ENCODE results near the gene PXDC1. TPM values are rescaled to one million over a fixed set of nuclear protein-coding genes. Genes with fewer than 3 reads are reported as not detected.

Gene PXDC1
- total and polyA plus RNA-seq, 11 donors, result 13.7 to 89.9 (median 29.1) TPM

DNA sequence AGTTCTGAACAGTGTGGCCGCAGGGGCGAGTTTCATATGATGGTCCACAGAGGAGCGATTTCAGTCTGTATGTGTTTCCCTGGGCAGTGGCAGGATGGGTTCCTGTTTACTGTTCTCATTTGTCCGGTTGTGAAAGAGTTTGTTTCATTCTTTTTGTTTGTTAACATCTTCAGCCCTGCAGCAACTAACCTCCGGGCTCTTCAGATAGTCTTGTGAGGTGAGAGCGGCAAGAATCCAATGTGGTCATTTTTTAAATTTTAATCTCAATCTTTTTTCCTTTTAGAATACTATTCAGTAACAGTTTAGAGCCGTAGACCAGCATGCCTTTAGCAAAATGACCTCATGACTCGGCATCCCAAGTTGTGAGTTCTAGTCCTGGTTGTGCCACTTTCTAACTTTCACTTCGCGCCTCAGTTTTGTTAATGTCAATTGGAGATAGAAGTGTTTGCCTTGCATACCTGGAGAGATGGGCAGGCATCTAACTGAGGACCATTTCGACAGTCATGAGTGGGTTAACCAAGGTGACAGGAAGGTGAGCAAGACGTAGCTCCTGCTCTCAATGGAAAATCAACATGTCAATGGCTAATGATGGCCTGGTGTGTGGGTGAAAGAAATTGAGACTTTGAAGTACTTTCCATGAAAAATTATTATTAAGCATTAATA lies 38.5 kb upstream of the PXDC1 start:
- TF ChIP-seq POLR2A (IDR thresholded peaks at IDR 0.05), result no peak
- TF ChIP-seq, protein P1, sequence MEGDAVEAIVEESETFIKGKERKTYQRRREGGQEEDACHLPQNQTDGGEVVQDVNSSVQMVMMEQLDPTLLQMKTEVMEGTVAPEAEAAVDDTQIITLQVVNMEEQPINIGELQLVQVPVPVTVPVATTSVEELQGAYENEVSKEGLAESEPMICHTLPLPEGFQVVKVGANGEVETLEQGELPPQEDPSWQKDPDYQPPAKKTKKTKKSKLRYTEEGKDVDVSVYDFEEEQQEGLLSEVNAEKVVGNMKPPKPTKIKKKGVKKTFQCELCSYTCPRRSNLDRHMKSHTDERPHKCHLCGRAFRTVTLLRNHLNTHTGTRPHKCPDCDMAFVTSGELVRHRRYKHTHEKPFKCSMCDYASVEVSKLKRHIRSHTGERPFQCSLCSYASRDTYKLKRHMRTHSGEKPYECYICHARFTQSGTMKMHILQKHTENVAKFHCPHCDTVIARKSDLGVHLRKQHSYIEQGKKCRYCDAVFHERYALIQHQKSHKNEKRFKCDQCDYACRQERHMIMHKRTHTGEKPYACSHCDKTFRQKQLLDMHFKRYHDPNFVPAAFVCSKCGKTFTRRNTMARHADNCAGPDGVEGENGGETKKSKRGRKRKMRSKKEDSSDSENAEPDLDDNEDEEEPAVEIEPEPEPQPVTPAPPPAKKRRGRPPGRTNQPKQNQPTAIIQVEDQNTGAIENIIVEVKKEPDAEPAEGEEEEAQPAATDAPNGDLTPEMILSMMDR (IDR thresholded peaks at IDR 0.05), result no peak
- H3K27me3 ChIP-seq, result no peaks in the 10 kb centered on the region
- H3K4me1 ChIP-seq, result no peaks in the 10 kb centered on the region
- H3K36me3 ChIP-seq, result no peaks in the 10 kb centered on the region
- no peak for DNase-seq
- intact Hi-C loops (cut with DNase I), result no loop called here
- no peak overlapping the region for H3K27ac ChIP-seq
- no peaks in the 10 kb centered on the region for H3K9me3 ChIP-seq
- WGBS, 4 donors, result 91 to 94% (median 93%) methylated on average over 12 of the region's 12 CpGs
- H3K4me3 ChIP-seq, result no peak overlapping the region
- no peak for ATAC-seq

DNA sequence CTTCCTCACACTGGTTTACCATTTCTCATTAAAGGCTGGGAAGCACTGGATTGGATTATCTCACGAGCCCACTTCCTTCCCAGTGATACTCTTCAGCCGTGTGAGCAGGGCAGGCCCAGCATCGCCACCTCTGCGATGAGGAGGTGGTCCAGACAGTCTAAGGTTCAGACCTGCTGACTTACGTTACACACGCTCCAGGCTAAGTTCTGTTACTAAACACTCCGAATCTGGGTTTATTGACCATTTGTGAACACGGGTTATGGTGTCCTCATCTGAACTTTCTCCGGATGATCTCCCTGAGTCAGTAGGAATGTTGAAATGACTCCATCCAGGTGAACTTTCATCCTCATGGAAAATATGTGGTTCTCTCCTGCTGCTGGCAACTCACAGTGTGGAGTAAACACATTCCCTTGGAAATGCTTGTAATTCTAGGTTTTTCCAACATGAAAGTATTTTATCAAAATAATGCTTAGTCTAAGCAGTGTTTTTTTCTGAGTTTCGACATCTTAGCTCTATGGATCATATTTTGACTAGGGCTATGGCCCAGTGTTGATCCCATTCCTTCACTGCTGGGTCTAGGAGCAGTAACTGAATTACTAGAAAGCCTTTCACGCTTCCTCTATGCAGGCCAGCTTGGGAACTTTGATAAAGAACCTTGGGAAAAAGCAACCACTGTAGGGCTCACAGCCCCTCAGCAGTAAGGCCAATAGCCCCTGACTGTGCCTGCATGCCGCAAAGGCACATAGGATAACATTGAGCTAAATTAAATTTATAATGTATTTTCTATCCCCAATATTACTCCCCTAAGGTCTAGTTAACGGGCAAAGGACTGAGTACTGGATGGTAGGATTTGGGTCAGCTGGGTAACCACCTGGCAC lies 37.7 kb upstream of the PXDC1 start:
- ATAC-seq, result peak in 1 of 4 donors; percentile 13
- WGBS, 4 donors, result 93 to 96% (median 94%) methylated on average over 13 of the region's 13 CpGs
- intact Hi-C loops (cut with DNase I), result no loop called here

GRCh38 chr6:3788408-3789017 lies 37.0 kb upstream of the PXDC1 start:
- Histone ChIP-seq H3K27me3 (no peaks in the 10 kb centered on the region), H3K9me3 (no peaks in the 10 kb centered on the region), H3K27ac (no peak overlapping the region), H3K4me3 (no peak overlapping the region), H3K4me1 (no peaks in the 10 kb centered on the region), H3K36me3 (no peaks in the 10 kb centered on the region)
- DNase-seq, result no peak
- TF ChIP-seq, protein P1 (IDR thresholded peaks at IDR 0.05), result no peak
- ATAC-seq, result peak in 3 of 4 donors; percentile 48 to 75 (median 51)
- WGBS, 4 donors, result 85 to 91% (median 89%) methylated on average over 10 to 12 of the region's 12 CpGs
- intact Hi-C loops (cut with DNase I), result no loop called here

More for the DNA sequence above, 37.7 kb upstream of the PXDC1 start:
- Histone ChIP-seq H3K36me3 (no peaks in the 10 kb centered on the region), H3K27me3 (no peaks in the 10 kb centered on the region), H3K27ac (no peak overlapping the region), H3K4me1 (no peaks in the 10 kb centered on the region), H3K4me3 (no peak overlapping the region), H3K9me3 (no peaks in the 10 kb centered on the region)
- TF ChIP-seq, protein P1 (IDR thresholded peaks at IDR 0.05), result no peak
- TF ChIP-seq POLR2A (IDR thresholded peaks at IDR 0.05), result no peak
- DNase-seq, result no peak

GRCh38 chr6:3786141-3786540 lies 34.6 kb upstream of the PXDC1 start:
- no peaks in the 10 kb centered on the region for H3K27me3 ChIP-seq

More at GRCh38 chr6:3786141-3786540, 34.6 kb upstream of the PXDC1 start:
- ATAC-seq (no peak), DNase-seq (no peak)
- H3K36me3 ChIP-seq, result no peaks in the 10 kb centered on the region
- WGBS, 4 donors, result 95 to 99% (median 96%) methylated on average over 4 of the region's 4 CpGs
- H3K4me3 ChIP-seq, result no peak overlapping the region
- no peaks in the 10 kb centered on the region for H3K9me3 ChIP-seq
- intact Hi-C loops (cut with DNase I), result no loop called here
- no peak for TF ChIP-seq POLR2A (IDR thresholded peaks at IDR 0.05)
- TF ChIP-seq, protein P1 (IDR thresholded peaks at IDR 0.05), result no peak
- no peak overlapping the region for H3K27ac ChIP-seq
- no peaks in the 10 kb centered on the region for H3K4me1 ChIP-seq
